Keratinocyte (primary cell): ENCODE results near the gene NUAK1.

Experiments
- EZH2 ChIP-seq: IDR thresholded peaks from one replicate; pipeline ENCODE4 v1.6.1; 2012; ENCODE audit warnings: inconsistent platforms, mild to moderate bottlenecking, low read length, moderate library complexity
- TF ChIP-seq, protein P1 (sequence below), 3 experiments: IDR thresholded peaks in 1 of 3; conservative IDR thresholded peaks in 1 of 3; optimal IDR thresholded peaks in 1 of 3; 2 replicates in 2 of 3; 3 replicates in 1 of 3; pipeline versions ENCODE3 to v1.5.1; 2011; ENCODE audit warnings: low read length in 3 of 3, mild to moderate bottlenecking in 3 of 3, moderate library complexity in 2 of 3, control low read depth in 1 of 3, inconsistent platforms in 1 of 3; ENCODE audit not compliant: insufficient read depth in 2 of 3; ENCODE audit errors: extremely low read depth in 1 of 3

DNA sequence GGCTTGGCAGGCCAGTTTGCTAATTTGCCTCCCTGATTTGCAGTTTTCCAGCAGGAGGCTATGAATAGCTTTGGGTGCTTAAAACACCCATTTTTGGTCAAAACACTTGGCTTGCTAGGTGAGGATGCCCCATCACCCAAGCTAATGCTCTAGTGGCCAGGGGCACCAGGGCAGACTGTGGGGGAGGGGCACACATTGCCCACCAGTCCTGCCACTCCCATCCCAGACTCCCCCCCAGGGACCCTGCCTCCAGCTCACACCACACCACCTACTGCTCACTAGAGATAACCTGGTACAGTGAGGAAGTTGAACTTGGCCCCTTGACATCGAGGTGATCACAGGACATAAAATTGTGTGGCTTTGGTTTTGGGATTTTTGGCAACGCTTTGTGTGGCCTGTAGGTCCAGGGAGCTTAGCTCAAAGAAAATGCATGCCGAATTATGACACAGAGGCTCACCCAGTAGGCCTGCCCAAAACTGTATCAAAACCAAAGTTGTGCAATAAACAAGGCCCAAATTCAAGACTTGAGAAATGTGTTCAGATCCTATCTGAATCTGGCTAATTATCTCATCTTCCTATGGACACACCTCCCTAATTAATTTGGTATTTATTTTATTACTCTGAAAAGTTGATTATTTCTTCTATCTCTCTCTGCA lies 4.3 kb downstream of the NUAK1 start:
- TF ChIP-seq, protein P1, sequence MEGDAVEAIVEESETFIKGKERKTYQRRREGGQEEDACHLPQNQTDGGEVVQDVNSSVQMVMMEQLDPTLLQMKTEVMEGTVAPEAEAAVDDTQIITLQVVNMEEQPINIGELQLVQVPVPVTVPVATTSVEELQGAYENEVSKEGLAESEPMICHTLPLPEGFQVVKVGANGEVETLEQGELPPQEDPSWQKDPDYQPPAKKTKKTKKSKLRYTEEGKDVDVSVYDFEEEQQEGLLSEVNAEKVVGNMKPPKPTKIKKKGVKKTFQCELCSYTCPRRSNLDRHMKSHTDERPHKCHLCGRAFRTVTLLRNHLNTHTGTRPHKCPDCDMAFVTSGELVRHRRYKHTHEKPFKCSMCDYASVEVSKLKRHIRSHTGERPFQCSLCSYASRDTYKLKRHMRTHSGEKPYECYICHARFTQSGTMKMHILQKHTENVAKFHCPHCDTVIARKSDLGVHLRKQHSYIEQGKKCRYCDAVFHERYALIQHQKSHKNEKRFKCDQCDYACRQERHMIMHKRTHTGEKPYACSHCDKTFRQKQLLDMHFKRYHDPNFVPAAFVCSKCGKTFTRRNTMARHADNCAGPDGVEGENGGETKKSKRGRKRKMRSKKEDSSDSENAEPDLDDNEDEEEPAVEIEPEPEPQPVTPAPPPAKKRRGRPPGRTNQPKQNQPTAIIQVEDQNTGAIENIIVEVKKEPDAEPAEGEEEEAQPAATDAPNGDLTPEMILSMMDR (optimal IDR thresholded peaks at IDR 0.05 in 1 of 3, IDR thresholded peaks at IDR 0.05 in 1 of 3, conservative IDR thresholded peaks at IDR 0.05 in 1 of 3; ENCODE audit: extremely low read depth in 1 of 3, insufficient read depth in 2 of 3, low read length in 3 of 3), result no peak
- no peak for TF ChIP-seq EZH2
